ENCODE results near the gene HTR3C. TPM values are rescaled to one million over a fixed set of nuclear protein-coding genes. Genes with fewer than 3 reads are reported as not detected.

Gene HTR3C
- total RNA-seq, 1 experiment from 2014 or later = not detected

GRCh38 chr3:184011937-184012889 is 40.6 kb upstream of the HTR3C start:
- H3K4me3 Mint-ChIP-seq = no peak overlapping the region

More at GRCh38 chr3:184011937-184012889, 40.6 kb upstream of the HTR3C start:
- Histone ChIP-seq H3K9ac (ENCODE audit: extremely low read depth, insufficient read length, low read length) (no peak overlapping the region), H4K91ac (ENCODE audit: insufficient read length, low read depth, low read length) (no peak overlapping the region), H3K27me3 (ENCODE audit: insufficient read depth, low read length) (no peaks in the 10 kb centered on the region), H3K23me2 (ENCODE audit: insufficient read length, low read depth, low read length, poor library complexity, severe bottlenecking) (peaks cover 7% of the 10 kb centered on the region), H2BK120ac (ENCODE audit: low read depth, low read length, poor library complexity, severe bottlenecking) (no peak overlapping the region), H4K20me1 (ENCODE audit: control insufficient read depth, insufficient read depth, insufficient read length) (no peaks in the 10 kb centered on the region), H3K79me2 (ENCODE audit: insufficient read depth, low read length) (peaks cover 7% of the 10 kb centered on the region; the same call in 1 of the 2 replicates), H3K23ac (ENCODE audit: insufficient read length, low read depth, low read length) (no peak overlapping the region), H2BK20ac (ENCODE audit: low read depth, low read length, poor library complexity, severe bottlenecking) (no peak overlapping the region), H3K56ac (ENCODE audit: insufficient read length, low read depth, low read length) (no peak overlapping the region), H3K9me3 (ENCODE audit: control insufficient read depth, low read depth, low read length) (no peaks in the 10 kb centered on the region), H2BK15ac (ENCODE audit: low read depth, low read length) (no peak overlapping the region), H3K79me1 (ENCODE audit: insufficient read depth, low read depth, low read length, poor library complexity, severe bottlenecking) (no peaks in the 10 kb centered on the region), H2BK12ac (ENCODE audit: insufficient read length, low read depth, low read length) (no peak overlapping the region), H2AK5ac (ENCODE audit: insufficient read length, low read length) (no peak overlapping the region), H3K14ac (ENCODE audit: insufficient read depth, low read length) (no peak overlapping the region), H4K5ac (ENCODE audit: insufficient read length, low read depth, low read length) (no peak overlapping the region), H2AFZ (ENCODE audit: low read length) (no peak overlapping the region), H3K4me2 (ENCODE audit: insufficient read depth, insufficient read length, low read length) (no peak overlapping the region), H4K8ac (replicated peaks; ENCODE audit: insufficient read length, low read depth, low read length) (no peak overlapping the region), H3K18ac (ENCODE audit: insufficient read length, low read depth, low read length) (no peak overlapping the region), H3T11ph (ENCODE audit: low read length) (no peak overlapping the region), H2BK5ac (ENCODE audit: insufficient read length, low read length) (no peak overlapping the region), H3K4ac (ENCODE audit: low read depth, low read length) (no peak overlapping the region), H3K27ac (ENCODE audit: insufficient read length, low read depth, low read length) (no peak overlapping the region), H3K4me1 (ENCODE audit: insufficient read depth, low read length) (peaks cover 5% of the 10 kb centered on the region; the same call in 1 of the 2 replicates)
- DNase-seq = no peak
- no peaks in the 10 kb centered on the region for H3K9me3 Mint-ChIP-seq
- H3K4me1 Mint-ChIP-seq = peaks cover 19 to 20% of the 10 kb centered on the region in 2 experiments
- TF ChIP-seq CTCF (conservative IDR thresholded peaks at IDR 0.05) = no peak
- no peaks in the 10 kb centered on the region for H3K27me3 Mint-ChIP-seq (ENCODE audit: low read depth)
- no peak overlapping the region; a peak in 1 of 7 replicates for H3K27ac Mint-ChIP-seq
- peaks cover 26 to 39% (median 31%) of the 10 kb centered on the region in 3 experiments for H3K36me3 Mint-ChIP-seq (ENCODE audit: insufficient read depth in 1 of 3, low read depth in 3 of 3)
- WGBS (ENCODE audit: extremely low coverage, insufficient read length, low lambda C conversion rate) = no CpG with 5 or more reads among the region's 6 CpGs
